Transverse colon (tissue), 4 donors: ENCODE measurements around the gene SIGLECL1. TPM values are rescaled to one million over a fixed set of nuclear protein-coding genes. Genes with fewer than 3 reads are reported as not detected.

ENCODE experiments used
- DNase-seq: peaks from one replicate; pipeline ENCODE4 v3.0.0-alpha.2; 2019
- H3K27ac ChIP-seq, 4 donors: fragments of 200-600 bp; sonication (generic); 2 replicates each; pipeline ENCODE4 v1.5.1; 2016 to 2018; ENCODE audit warnings: inconsistent platforms in 4 of 4
- H3K27me3 ChIP-seq: fragments of 200-600 bp; sonication (generic); 2 replicates; pipeline ENCODE4 v1.5.1; 2017; ENCODE audit warnings: inconsistent platforms
- H3K36me3 ChIP-seq, 4 donors: fragments of 200-600 bp; sonication (generic); 2 replicates each; pipeline ENCODE4 v1.5.1; 2017 to 2019; ENCODE audit warnings: inconsistent platforms in 4 of 4
- H3K4me1 ChIP-seq, 4 donors: fragments of 200-600 bp; sonication (generic); 2 replicates each; pipeline ENCODE4 v1.5.1; 2017 to 2020; ENCODE audit warnings: inconsistent platforms in 4 of 4
- H3K4me3 ChIP-seq, 4 donors: fragments of 200-600 bp; sonication (generic); 1 replicate in 1 of 4; 2 replicates in 3 of 4; pipeline versions ENCODE4 v1.5.1 to v1.6.1; 2017 to 2019; ENCODE audit warnings: inconsistent platforms in 4 of 4
- H3K9me3 ChIP-seq, 2 donors: fragments of 200-600 bp; sonication (generic); 2 replicates each; pipeline ENCODE4 v1.5.1; 2017 to 2019; ENCODE audit warnings: inconsistent platforms in 2 of 2
- EP300 ChIP-seq: sonication (generic); formaldehyde crosslinking; IDR thresholded peaks from one replicate; pipeline ENCODE4 v1.6.1; 2017; ENCODE audit warnings: antibody characterized with exemption, low read depth
- POLR2A ChIP-seq: fragments of 450-650 bp; IDR thresholded peaks from one replicate; pipeline ENCODE4 v1.6.1; 2016; ENCODE audit warnings: antibody characterized with exemption, mild to moderate bottlenecking, moderate library complexity
- POLR2AphosphoS5 ChIP-seq, 3 donors: sonication (generic); formaldehyde crosslinking; IDR thresholded peaks; one replicate each; pipeline ENCODE4 v1.6.1; 2016; ENCODE audit warnings: antibody characterized with exemption in 3 of 3
- WGBS, 2 donors: methylation state at CpG; one replicate each; pipeline ENCODE4 v1.1.5; 2018; ENCODE audit warnings: low coverage in 1 of 2; 5-methylcytosine and 5-hydroxymethylcytosine counted together
- in situ Hi-C, 4 donors: fragments of 200-750 bp; cut with MboI; loops; one replicate each; pipeline versions ENCODE4 v1.15.0 to v1.15.1; 2017; ENCODE audit warnings: low sequenced_read_pairs in 3 of 4, low pct_ligation_motif_present in 1 of 4, low pct_unique_long_range_greater_than_20kb in 1 of 4
- intact Hi-C: fragments of 100-400 bp; cut with DNase I; formaldehyde crosslinking; loops from one replicate; pipeline ENCODE4 v1.15.1; 2023; ENCODE audit warnings: low total_unique reads
- total RNA-seq, 4 donors: library from RNA; depleted of rRNA; stranded (reverse); fragments of >200 nt; gene quantifications; one replicate each; pipeline ENCODE4 v1.1.0, GENCODE V29; 2016
- TF ChIP-seq, protein P1 (sequence below), 5 experiments: fragments of 200-600 bp in 3 of 5; fragments of 450-650 bp in 2 of 5; sonication (generic) in 3 of 5; IDR thresholded peaks; 1 replicate in 2 of 5; 2 replicates in 3 of 5; pipeline ENCODE4 v1.5.1; 2016 to 2017; ENCODE audit warnings: antibody characterized with exemption in 5 of 5, inconsistent platforms in 3 of 5, mild to moderate bottlenecking in 2 of 5, moderate library complexity in 1 of 5

The SIGLECL1 gene
- total RNA-seq, 4 donors from 2014 or later: not detected

DNA sequence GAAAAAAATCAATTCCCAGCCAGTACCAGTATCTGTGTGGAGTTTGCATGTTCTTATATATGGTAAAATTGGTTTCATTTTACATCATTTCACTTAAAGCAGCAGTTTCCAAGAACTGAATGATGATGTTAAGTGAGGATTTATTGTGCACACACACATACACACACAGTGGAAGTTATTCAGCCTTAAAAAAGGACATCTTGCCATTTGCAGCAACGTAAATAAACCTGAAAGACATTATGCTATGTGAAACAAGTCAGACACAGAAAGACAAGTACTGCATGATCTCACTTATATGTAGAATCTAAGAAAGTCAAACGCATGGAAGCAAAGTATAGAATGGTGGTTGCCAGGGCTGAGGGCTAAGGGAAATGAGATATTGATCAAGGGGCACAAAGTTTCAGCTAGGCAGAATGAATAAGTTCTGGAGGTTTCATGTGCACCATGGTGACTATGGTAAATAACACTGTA, 5.3 kb downstream of the SIGLECL1 start:
- WGBS, 2 donors: 45 to 50% methylated on average over 2 of the region's 2 CpGs
- no peaks in the 10 kb centered on the region for H3K9me3 ChIP-seq
- no peaks in the 10 kb centered on the region for H3K27me3 ChIP-seq
- in situ Hi-C loops (no loop called here), intact Hi-C loops (no loop called here)
- no peaks in the 10 kb centered on the region for H3K36me3 ChIP-seq
- H3K27ac ChIP-seq: no peak overlapping the region
- no peak overlapping the region for H3K4me3 ChIP-seq
- no peaks in the 10 kb centered on the region for H3K4me1 ChIP-seq
- no peak for DNase-seq
- TF ChIP-seq POLR2AphosphoS5 (IDR thresholded peaks at IDR 0.05) (no peak), EP300 (no peak), POLR2A (no peak)
- TF ChIP-seq, protein P1, sequence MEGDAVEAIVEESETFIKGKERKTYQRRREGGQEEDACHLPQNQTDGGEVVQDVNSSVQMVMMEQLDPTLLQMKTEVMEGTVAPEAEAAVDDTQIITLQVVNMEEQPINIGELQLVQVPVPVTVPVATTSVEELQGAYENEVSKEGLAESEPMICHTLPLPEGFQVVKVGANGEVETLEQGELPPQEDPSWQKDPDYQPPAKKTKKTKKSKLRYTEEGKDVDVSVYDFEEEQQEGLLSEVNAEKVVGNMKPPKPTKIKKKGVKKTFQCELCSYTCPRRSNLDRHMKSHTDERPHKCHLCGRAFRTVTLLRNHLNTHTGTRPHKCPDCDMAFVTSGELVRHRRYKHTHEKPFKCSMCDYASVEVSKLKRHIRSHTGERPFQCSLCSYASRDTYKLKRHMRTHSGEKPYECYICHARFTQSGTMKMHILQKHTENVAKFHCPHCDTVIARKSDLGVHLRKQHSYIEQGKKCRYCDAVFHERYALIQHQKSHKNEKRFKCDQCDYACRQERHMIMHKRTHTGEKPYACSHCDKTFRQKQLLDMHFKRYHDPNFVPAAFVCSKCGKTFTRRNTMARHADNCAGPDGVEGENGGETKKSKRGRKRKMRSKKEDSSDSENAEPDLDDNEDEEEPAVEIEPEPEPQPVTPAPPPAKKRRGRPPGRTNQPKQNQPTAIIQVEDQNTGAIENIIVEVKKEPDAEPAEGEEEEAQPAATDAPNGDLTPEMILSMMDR (IDR thresholded peaks at IDR 0.05): no peak

DNA sequence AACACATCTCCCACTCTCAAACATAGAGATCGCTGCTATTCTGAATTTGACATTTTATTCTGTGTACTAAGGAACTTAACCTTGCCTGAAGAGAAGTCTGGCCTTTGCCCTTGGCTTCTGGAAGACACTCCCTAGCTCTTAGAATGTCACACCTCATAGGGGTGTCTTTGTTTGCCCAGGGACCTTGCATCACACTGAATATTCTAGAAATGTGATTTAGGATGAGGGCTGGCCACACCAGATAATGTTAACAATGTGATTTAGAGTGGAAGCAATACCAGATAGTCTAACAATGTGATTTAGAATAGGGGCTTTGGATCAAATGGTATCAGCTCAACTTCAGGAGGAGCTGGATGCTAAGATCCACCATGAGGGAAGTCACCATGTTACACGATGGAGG, 6.6 kb downstream of the SIGLECL1 start:
- no peak for DNase-seq
- Histone ChIP-seq H3K27ac (no peak overlapping the region), H3K27me3 (no peaks in the 10 kb centered on the region), H3K36me3 (no peaks in the 10 kb centered on the region), H3K4me1 (no peaks in the 10 kb centered on the region), H3K9me3 (no peaks in the 10 kb centered on the region), H3K4me3 (no peak overlapping the region)
- TF ChIP-seq POLR2A: no peak
- no peak for TF ChIP-seq EP300
- intact Hi-C loops (no loop called here), in situ Hi-C loops (no loop called here)
- WGBS, 2 donors: 55 to 65% methylated on average over 2 of the region's 2 CpGs

DNA sequence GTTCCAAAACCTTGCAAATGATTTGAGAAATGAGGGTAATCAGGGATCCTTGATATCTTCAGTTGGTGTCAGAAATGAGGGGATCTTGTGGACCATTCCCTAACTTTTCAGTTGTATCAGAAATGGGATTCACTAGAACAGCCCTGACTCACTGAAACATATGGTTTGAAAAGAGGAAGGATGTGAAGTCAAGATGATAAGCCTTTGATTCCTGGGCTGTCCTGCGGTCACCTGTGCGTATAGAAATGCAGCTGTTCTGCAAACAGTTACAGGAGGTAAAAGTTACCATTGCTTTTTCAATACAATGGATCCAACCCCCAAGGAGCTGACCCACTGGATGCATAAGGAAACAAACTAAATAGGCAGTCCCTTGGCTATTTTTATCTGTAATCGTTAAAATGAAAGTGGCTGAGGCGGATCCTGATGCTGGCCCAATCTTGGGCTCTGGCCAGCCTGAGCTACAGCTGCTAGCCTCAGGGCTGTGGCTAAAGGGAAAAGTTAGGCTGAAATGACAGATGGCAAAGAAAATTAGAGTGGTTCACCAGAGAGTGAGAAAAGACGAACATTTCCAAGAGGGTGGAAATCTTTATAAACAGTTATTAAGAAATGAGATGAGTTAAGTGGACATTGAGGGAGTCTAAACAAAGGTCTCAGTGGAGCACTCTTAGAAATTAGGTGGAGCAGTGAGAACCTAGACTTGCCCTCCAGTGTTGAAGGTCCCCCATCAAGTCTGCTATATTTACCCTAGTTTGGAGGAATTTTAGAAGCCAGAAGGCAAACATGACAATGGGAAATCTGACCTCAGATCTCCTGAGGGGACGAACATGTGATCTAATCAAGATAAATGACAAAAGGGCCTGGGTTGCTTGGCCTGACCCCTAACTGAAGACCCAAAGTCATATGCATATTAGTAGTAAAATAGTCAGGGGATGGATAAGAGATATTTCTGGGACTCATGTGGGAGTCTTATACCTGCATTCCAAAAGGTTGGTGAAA, 7.6 kb downstream of the SIGLECL1 start:
- TF ChIP-seq POLR2A (no peak), POLR2AphosphoS5 (IDR thresholded peaks at IDR 0.05) (no peak), EP300 (no peak)
- TF ChIP-seq, protein P1 (IDR thresholded peaks at IDR 0.05): no peak
- H3K27me3 ChIP-seq: peaks cover 3% of the 10 kb centered on the region
- DNase-seq: no peak
- no peaks in the 10 kb centered on the region for H3K36me3 ChIP-seq
- 54 to 57% methylated on average over 2 to 6 of the region's 6 CpGs for WGBS, 2 donors
- in situ Hi-C loops (no loop called here), intact Hi-C loops (no loop called here)
- H3K4me3 ChIP-seq: no peak overlapping the region
- H3K9me3 ChIP-seq: no peaks in the 10 kb centered on the region
- no peak overlapping the region for H3K27ac ChIP-seq
- no peaks in the 10 kb centered on the region for H3K4me1 ChIP-seq

DNA sequence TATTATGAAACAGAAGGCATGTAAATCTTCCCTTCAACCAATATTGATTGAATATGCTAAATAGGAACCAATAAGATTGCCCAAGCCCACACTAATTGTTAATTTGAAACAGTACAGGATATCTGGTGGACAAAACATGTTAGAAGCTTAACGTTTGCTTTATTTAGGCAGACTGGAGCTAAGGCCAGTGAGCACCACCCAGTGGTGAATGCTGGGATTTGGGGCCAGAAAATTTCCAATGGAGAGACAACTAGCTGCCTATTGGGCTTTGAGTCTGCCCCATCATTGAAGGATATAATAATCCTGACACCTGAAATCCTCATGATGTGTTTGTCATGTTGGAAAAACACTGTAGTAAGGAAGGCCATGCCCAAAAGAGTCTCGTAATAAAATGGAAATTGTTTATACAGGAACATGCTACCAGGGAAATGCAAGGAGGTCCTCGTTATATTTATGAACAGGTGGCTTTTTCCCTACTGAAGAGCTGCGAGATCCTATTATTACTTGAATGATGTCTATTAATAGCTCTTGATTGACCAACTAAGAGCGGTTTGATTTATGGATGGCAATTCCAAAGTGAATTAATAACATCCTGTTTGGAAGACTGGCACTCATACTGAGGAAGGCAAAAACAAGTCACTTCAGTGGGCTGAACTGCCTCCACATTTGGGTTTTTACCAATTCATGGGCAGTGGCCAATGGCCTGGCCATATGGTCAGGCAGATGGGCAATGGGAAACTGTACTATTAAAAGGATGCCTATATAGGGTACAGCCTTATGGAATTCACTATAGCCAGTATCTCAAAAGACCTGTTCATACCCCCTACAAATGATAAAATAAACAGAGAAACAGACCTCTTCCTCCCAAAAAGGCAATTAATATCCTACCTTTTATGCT, 8.7 kb downstream of the SIGLECL1 start:
- TF ChIP-seq, protein P1 (IDR thresholded peaks at IDR 0.05): peak in 4 of 5 experiments; percentile 22 to 47 (median 38)
- TF ChIP-seq POLR2AphosphoS5 (IDR thresholded peaks at IDR 0.05): no peak
- Histone ChIP-seq H3K36me3 (no peaks in the 10 kb centered on the region), H3K4me3 (no peak overlapping the region), H3K27me3 (peaks cover 5% of the 10 kb centered on the region), H3K4me1 (no peaks in the 10 kb centered on the region), H3K9me3 (no peaks in the 10 kb centered on the region), H3K27ac (no peak overlapping the region)
- no peak for DNase-seq
- in situ Hi-C loops (no loop called here), intact Hi-C loops (no loop called here)
- whole genome bisulfite sequencing, 2 donors: 29 to 32% methylated on average over 5 of the region's 5 CpGs
